CD4-positive, alpha-beta T cell (primary cell): Measurements from ENCODE around the gene TNFSF18. TPM values are rescaled to one million over a fixed set of nuclear protein-coding genes. Genes with fewer than 3 reads are reported as not detected.

ENCODE experiments used
- ATAC-seq: fragments of 200-7000 bp; cut with Tn5 transposase; one replicate; pipeline ENCODE4 v1.10.0; 2022; ENCODE audit warnings: mild to moderate bottlenecking; ENCODE audit not compliant: poor library complexity
- CTCF ChIA-PET: fragments of 350-600 bp; sonication (Branson Sonifier 250); formaldehyde crosslinking; loops from one replicate; lab custom pipeline; 2021; ENCODE audit warnings: antibody characterized with exemption, inconsistent platforms; lab: Charles Lee
- POLR2A ChIA-PET: fragments of 350-600 bp; sonication (Branson Sonifier 250); formaldehyde crosslinking; loops from one replicate; lab custom pipeline; 2021; ENCODE audit warnings: antibody characterized with exemption, inconsistent platforms; lab: Charles Lee
- DNase-seq, 14 experiments: peaks; one replicate each; pipeline ENCODE4 v3.0.0-alpha.2; 2013 to 2020; ENCODE audit warnings: mixed read lengths in 2 of 14
- H3K27ac ChIP-seq, 2 donors: one replicate each; pipeline versions ENCODE4 v1.5.1 to v1.7.0; 2013; ENCODE audit warnings: low read length in 2 of 2, low read depth in 1 of 2, mild to moderate bottlenecking in 1 of 2
- H3K27me3 ChIP-seq, 2 experiments: 1 replicate in 1 of 2; 2 replicates in 1 of 2; pipeline versions ENCODE4 v1.6.1 to v1.7.0; 2013; ENCODE audit warnings: low read length in 2 of 2, control low read depth in 1 of 2, mild to moderate bottlenecking in 1 of 2, moderate library complexity in 1 of 2; ENCODE audit not compliant: insufficient read depth in 2 of 2, control insufficient read depth in 1 of 2
- H3K36me3 ChIP-seq: one replicate; pipeline ENCODE4 v1.6.1; 2013; ENCODE audit warnings: low read length, control low read depth; ENCODE audit not compliant: insufficient read depth
- H3K4me1 ChIP-seq: one replicate; pipeline ENCODE4 v1.6.1; 2013; ENCODE audit warnings: low read length, control low read depth; ENCODE audit not compliant: insufficient read depth
- H3K4me3 ChIP-seq: one replicate; pipeline ENCODE4 v1.5.1; 2013; ENCODE audit warnings: mild to moderate bottlenecking, low read length, moderate library complexity
- H3K9me3 ChIP-seq, 2 experiments: 1 replicate in 1 of 2; 2 replicates in 1 of 2; pipeline versions ENCODE4 v1.6.1 to v1.7.0; 2013; ENCODE audit warnings: low read length in 2 of 2, mild to moderate bottlenecking in 2 of 2, control low read depth in 1 of 2, moderate library complexity in 1 of 2; ENCODE audit not compliant: control insufficient read depth in 1 of 2, insufficient read depth in 1 of 2
- H3K27ac Mint-ChIP-seq: one replicate; pipeline ENCODE4 v1.8.0; 2020; ENCODE audit warnings: mixed read lengths
- H3K27me3 Mint-ChIP-seq: one replicate; pipeline ENCODE4 v1.8.0; 2021; ENCODE audit warnings: mixed read lengths
- H3K36me3 Mint-ChIP-seq: one replicate; pipeline ENCODE4 v1.8.0; 2021; ENCODE audit warnings: low read depth, mixed read lengths
- H3K4me1 Mint-ChIP-seq: one replicate; pipeline ENCODE4 v1.8.0; 2021; ENCODE audit warnings: low read depth, mixed read lengths
- H3K4me3 Mint-ChIP-seq: one replicate; pipeline ENCODE4 v1.8.0; 2020; ENCODE audit warnings: mild to moderate bottlenecking, mixed read lengths
- H3K9me3 Mint-ChIP-seq: one replicate; pipeline ENCODE4 v1.8.0; 2020; ENCODE audit warnings: mixed read lengths
- intact Hi-C, 2 experiments: fragments of 100-400 bp; cut with DNase I in 1 of 2; cut with micrococcal nuclease in 1 of 2; formaldehyde crosslinking; loops; one replicate each; pipeline versions ENCODE4 v1.15.1 to v1.9.0; 2023 to 2025; cut with DNase I, micrococcal nuclease
- polyA plus RNA-seq, 2 donors: library from polyadenylated mRNA; unstranded; fragments of 120-200 nt; gene quantifications; one replicate each; pipeline ENCODE4 v1.2.1, GENCODE V29; 2013
- total RNA-seq, 174 experiments: library from RNA in 2 of 174; stranded (reverse) in 2 of 174; gene quantifications; one replicate each; pipeline ENCODE4 v1.2.3 and lab custom pipeline; 2021 to 2026
- TF ChIP-seq, protein P1 (sequence below): fragments of 200-600 bp; IDR thresholded peaks from one replicate; pipeline ENCODE4 v1.8.0; 2022; ENCODE audit warnings: antibody characterized with exemption, mild to moderate bottlenecking

Gene TNFSF18, protein sequence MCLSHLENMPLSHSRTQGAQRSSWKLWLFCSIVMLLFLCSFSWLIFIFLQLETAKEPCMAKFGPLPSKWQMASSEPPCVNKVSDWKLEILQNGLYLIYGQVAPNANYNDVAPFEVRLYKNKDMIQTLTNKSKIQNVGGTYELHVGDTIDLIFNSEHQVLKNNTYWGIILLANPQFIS
- total RNA-seq (not detected), total RNA-seq (lab: John Stamatoyannopoulos, UW) (0 to 0.86 (median 0) reads per million in 172 experiments)
- not detected for polyA plus RNA-seq (2013, experiment 1 of 2)
- polyA plus RNA-seq (2013, experiment 2 of 2), result 0.07 TPM

DNA sequence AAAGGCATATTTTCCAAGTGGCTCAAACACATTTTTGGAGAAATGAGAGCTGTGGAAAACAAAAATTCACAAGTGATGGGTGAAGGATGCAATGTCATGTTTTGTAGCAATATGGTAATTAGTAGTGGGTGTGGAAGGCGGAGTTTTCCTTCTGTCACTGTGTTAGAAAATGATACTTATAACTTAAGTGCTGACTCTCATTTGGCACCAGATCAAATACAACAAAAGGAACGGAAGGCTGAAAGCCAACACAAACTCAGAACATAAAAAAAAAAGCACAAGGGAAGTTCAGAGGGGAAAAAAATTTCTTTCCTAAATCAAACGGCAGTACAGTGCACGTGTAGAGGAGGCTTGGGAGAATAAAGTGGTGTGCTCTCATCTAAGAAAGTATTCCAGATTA, at the start of gene TNFSF18:
Gene TNFSF18 (minus strand): TSS at position 77 of the 400 bp plus-strand sequence. CDS start 45 bp downstream, at position 32.
- TF ChIP-seq, protein P1, sequence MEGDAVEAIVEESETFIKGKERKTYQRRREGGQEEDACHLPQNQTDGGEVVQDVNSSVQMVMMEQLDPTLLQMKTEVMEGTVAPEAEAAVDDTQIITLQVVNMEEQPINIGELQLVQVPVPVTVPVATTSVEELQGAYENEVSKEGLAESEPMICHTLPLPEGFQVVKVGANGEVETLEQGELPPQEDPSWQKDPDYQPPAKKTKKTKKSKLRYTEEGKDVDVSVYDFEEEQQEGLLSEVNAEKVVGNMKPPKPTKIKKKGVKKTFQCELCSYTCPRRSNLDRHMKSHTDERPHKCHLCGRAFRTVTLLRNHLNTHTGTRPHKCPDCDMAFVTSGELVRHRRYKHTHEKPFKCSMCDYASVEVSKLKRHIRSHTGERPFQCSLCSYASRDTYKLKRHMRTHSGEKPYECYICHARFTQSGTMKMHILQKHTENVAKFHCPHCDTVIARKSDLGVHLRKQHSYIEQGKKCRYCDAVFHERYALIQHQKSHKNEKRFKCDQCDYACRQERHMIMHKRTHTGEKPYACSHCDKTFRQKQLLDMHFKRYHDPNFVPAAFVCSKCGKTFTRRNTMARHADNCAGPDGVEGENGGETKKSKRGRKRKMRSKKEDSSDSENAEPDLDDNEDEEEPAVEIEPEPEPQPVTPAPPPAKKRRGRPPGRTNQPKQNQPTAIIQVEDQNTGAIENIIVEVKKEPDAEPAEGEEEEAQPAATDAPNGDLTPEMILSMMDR, result no peak
- H3K27me3 ChIP-seq, result no peaks in the 10 kb centered on the region
- ATAC-seq, result no peak
- H3K4me3 ChIP-seq, result no peak within 1 kb of the TSS
- no peaks in the 10 kb centered on the region for H3K36me3 ChIP-seq
- Mint-ChIP-seq H3K4me1 (peaks cover 6% of the 10 kb centered on the region), H3K4me3 (no peak within 1 kb of the TSS), H3K36me3 (no peaks in the 10 kb centered on the region), H3K27me3 (no peaks in the 10 kb centered on the region), H3K27ac (no peak within 1 kb of the TSS), H3K9me3 (no peaks in the 10 kb centered on the region)
- no peaks in the 10 kb centered on the region for H3K4me1 ChIP-seq
- ChIA-PET POLR2A (no interaction called here), CTCF (interaction anchor here (0.7 kb wide), 1 partner anchor 224 kb away, joined by 4 read pairs; no protein-coding TSS in a partner anchor)
- intact Hi-C loops, result no loop called here
- no peaks in the 10 kb centered on the region for H3K9me3 ChIP-seq
- H3K27ac ChIP-seq, result no peak within 1 kb of the TSS
- DNase-seq, result peak in 1 of 14 experiments; percentile 9

DNA sequence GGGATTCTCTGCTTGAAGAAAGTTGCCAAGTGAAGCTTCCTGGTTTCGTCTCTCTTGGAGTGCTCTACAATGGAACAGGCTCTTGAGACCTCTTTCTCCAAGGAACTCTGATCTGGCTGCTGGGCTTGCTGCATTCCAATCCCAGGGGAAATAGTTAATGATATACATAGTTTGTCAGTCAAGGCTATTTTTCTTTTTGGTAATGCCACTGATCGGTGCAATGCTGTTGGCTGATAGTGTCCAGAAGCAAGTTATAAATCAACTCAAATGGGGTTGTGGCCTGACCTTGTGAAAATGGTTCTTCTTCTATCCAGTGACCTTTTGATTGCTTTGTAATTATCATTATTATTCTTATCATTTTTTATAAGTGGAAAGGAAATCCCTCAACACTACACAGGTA, 48.4 kb upstream of the TNFSF18 start:
- Mint-ChIP-seq H3K36me3 (no peaks in the 10 kb centered on the region), H3K27me3 (no peaks in the 10 kb centered on the region), H3K4me3 (no peak overlapping the region), H3K4me1 (no peaks in the 10 kb centered on the region), H3K9me3 (no peaks in the 10 kb centered on the region), H3K27ac (no peak overlapping the region)
- POLR2A ChIA-PET, result no interaction called here
- intact Hi-C loops, result no loop called here
- DNase-seq (no peak), ATAC-seq (no peak)
- TF ChIP-seq, protein P1, result no peak
- Histone ChIP-seq H3K36me3 (no peaks in the 10 kb centered on the region), H3K9me3 (peaks cover 10 to 16% of the 10 kb centered on the region in 2 experiments), H3K27me3 (no peaks in the 10 kb centered on the region), H3K4me1 (no peaks in the 10 kb centered on the region), H3K4me3 (no peak overlapping the region), H3K27ac (no peak overlapping the region)
- CTCF ChIA-PET, result interaction anchor here (0.6 kb wide), 1 partner anchor 1394 kb away, joined by 3 read pairs; no protein-coding TSS in a partner anchor

DNA sequence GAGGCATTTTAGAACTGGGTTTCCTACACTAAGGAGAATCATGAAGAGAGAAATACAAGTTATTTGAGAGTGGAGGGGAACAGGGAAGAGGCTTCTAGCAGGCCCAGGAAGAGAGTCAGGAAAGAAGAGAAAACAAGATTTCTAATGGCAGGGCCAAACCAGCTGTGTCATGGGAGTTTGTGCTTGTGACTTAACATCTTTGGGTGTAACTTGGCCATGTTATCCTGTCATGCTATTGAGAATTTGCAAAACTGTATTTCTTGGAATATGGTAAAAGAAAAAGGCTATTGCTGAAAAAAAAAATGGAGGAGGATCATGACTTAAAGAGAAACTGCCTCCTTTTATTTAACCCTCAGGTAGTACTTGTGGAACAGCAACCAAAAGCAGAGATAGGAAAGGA, 47.4 kb upstream of the TNFSF18 start:
- POLR2A ChIA-PET, result no interaction called here

More for the DNA sequence above, 47.4 kb upstream of the TNFSF18 start:
- no peak for ATAC-seq
- CTCF ChIA-PET, result no interaction called here
- Histone ChIP-seq H3K27me3 (no peaks in the 10 kb centered on the region), H3K36me3 (no peaks in the 10 kb centered on the region), H3K4me1 (no peaks in the 10 kb centered on the region), H3K4me3 (no peak overlapping the region), H3K27ac (no peak overlapping the region), H3K9me3 (peaks cover 1 to 8% of the 10 kb centered on the region in 2 experiments)
- Mint-ChIP-seq H3K9me3 (no peaks in the 10 kb centered on the region), H3K27me3 (no peaks in the 10 kb centered on the region), H3K4me3 (no peak overlapping the region), H3K36me3 (no peaks in the 10 kb centered on the region), H3K27ac (no peak overlapping the region), H3K4me1 (no peaks in the 10 kb centered on the region)
- intact Hi-C loops, result no loop called here
- TF ChIP-seq, protein P1, result no peak
- no peak for DNase-seq
